ENCODE measurements around the gene BMP6. TPM values are rescaled to one million over a fixed set of nuclear protein-coding genes. Genes with fewer than 3 reads are reported as not detected.
A peak's percentile ranks its signal among the peaks of the same experiment; 100 is the strongest.

Gene BMP6
- total RNA-seq, 2 donors from 2014 or later = 0.62 to 2.1 TPM

DNA sequence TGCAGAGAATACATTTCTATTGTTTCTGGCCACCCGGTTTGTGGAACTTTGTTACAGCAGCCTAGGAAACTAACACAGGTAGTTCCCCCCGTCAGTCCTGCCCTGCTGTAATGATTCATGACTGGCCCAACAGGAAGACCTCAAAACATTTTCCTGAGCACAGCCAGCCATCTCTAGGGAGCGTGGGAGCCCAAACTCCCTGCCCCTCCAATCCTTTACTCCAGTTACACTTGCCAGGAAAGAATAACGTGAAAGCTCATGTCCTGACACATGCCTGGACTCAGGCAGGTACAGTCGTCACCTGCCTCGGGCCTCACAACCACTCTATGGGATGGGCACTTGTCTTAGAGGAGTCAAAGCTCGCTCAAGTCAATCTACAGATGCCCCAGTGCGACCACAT is 176.3 kb downstream of the BMP6 start:
- DNase-seq = no peak
- intact Hi-C loops (cut with DNase I) = loop anchor here (10.0 kb wide), 1 partner anchor 163 kb away; the partner anchor contains the start of gene BLOC1S5
- H3K36me3 ChIP-seq = peaks cover 4% of the 10 kb centered on the region
- no peaks in the 10 kb centered on the region for H3K27me3 ChIP-seq
- TF ChIP-seq CTCF (IDR thresholded peaks at IDR 0.05) = no peak
- no peak overlapping the region for H3K27ac ChIP-seq
- H3K4me3 ChIP-seq = no peak overlapping the region
- H3K4me1 ChIP-seq = peaks cover 7% of the 10 kb centered on the region
- H3K9me3 ChIP-seq = no peaks in the 10 kb centered on the region
- H3K9ac ChIP-seq (ENCODE audit: low read depth in 2 of 2, low read length in 2 of 2) = no peak overlapping the region

GRCh38 chr6:7902867-7903266 is 177.0 kb downstream of the BMP6 start:
- intact Hi-C loops (cut with DNase I) = loop anchor here (10.0 kb wide), 1 partner anchor 162 kb away; the partner anchor contains the start of gene BLOC1S5
- Histone ChIP-seq H3K9me3 (no peaks in the 10 kb centered on the region), H3K4me3 (no peak overlapping the region), H3K9ac (ENCODE audit: low read depth in 2 of 2, low read length in 2 of 2) (no peak overlapping the region), H3K27ac (no peak overlapping the region), H3K36me3 (peaks cover 4% of the 10 kb centered on the region), H3K4me1 (peaks cover 7% of the 10 kb centered on the region), H3K27me3 (no peaks in the 10 kb centered on the region)
- no peak for TF ChIP-seq CTCF (IDR thresholded peaks at IDR 0.05)
- DNase-seq = no peak

DNA sequence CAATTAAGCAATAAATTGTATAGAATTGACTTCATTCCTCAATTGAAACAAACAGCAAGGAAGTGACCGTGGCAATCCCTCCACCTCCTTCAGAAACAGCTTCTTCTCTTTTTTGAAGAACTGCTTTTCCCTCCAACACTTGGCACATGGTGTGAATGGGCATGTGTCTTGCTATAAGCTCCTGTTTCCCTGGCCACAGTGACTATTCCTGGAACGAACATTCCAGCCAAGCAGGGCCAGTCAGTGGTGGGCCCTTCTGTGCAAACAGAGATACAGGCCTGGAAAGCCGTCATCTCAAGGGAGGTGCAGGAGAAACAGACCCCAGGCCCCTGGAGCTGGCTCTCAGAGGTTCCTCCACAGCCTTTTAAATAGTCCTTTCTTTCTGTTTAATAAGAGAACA is 177.8 kb downstream of the BMP6 start:
- intact Hi-C loops (cut with DNase I) = loop anchor here (10.0 kb wide), 1 partner anchor 161 kb away; the partner anchor contains the start of gene BLOC1S5
- DNase-seq = no peak

GRCh38 chr6:7904654-7905319 is 178.9 kb downstream of the BMP6 start:
- peaks cover 7% of the 10 kb centered on the region for H3K4me1 ChIP-seq
- H3K4me3 ChIP-seq = no peak overlapping the region
- no peaks in the 10 kb centered on the region for H3K27me3 ChIP-seq
- H3K9me3 ChIP-seq = no peaks in the 10 kb centered on the region
- no peak overlapping the region for H3K27ac ChIP-seq
- H3K36me3 ChIP-seq = peaks cover 4% of the 10 kb centered on the region
- peak overlapping the region; percentile 15 to 30 for H3K9ac ChIP-seq (ENCODE audit: low read depth in 2 of 2, low read length in 2 of 2)
- TF ChIP-seq CTCF (IDR thresholded peaks at IDR 0.05) = no peak
- intact Hi-C loops (cut with DNase I) = loop anchor here (10.0 kb wide), 1 partner anchor 160 kb away; the partner anchor contains the start of gene BLOC1S5
- no peak for DNase-seq

More for the DNA sequence above, 177.8 kb downstream of the BMP6 start:
- no peak for TF ChIP-seq CTCF (IDR thresholded peaks at IDR 0.05)
- no peaks in the 10 kb centered on the region for H3K27me3 ChIP-seq
- no peak overlapping the region for H3K9ac ChIP-seq (ENCODE audit: low read depth in 2 of 2, low read length in 2 of 2)
- peaks cover 4% of the 10 kb centered on the region for H3K36me3 ChIP-seq
- no peak overlapping the region for H3K4me3 ChIP-seq
- H3K27ac ChIP-seq = no peak overlapping the region
- no peaks in the 10 kb centered on the region for H3K9me3 ChIP-seq
- H3K4me1 ChIP-seq = peaks cover 7% of the 10 kb centered on the region

DNA sequence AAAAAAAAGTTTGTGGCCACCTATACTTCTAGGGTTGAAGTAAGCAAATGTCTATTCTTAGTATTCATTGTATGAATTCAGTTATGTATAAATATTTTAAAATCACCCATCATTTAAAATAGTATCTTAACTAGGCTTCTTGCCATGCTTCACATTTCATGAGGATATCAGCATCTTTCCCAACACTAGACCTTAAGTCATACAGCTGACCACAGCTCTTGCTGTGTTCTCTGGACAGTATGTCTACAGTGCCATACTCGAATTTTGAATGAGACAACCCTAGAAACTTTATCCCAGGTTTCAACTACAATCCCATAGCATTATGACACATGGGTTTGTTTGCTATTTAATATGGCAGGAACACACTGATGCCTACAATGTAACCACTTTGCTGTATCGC is 179.5 kb downstream of the BMP6 start:
- Histone ChIP-seq H3K4me1 (peaks cover 7% of the 10 kb centered on the region), H3K27ac (no peak overlapping the region)
- no peak for DNase-seq

More for the DNA sequence above, 179.5 kb downstream of the BMP6 start:
- Histone ChIP-seq H3K27me3 (no peaks in the 10 kb centered on the region), H3K4me3 (no peak overlapping the region), H3K9me3 (no peaks in the 10 kb centered on the region), H3K9ac (ENCODE audit: low read depth in 2 of 2, low read length in 2 of 2) (no peak overlapping the region), H3K36me3 (peaks cover 4% of the 10 kb centered on the region)
- intact Hi-C loops (cut with DNase I) = loop anchor here (10.0 kb wide), 1 partner anchor 159 kb away; the partner anchor contains the start of gene BLOC1S5
- TF ChIP-seq CTCF (IDR thresholded peaks at IDR 0.05) = no peak
